GM12864 (cell line): ENCODE results near the gene METTL8.

ENCODE experiments used
- DNase-seq: peaks from one replicate; pipeline ENCODE4 v3.0.0-alpha.2; 2011; ENCODE audit warnings: low read depth
- H3K4me3 ChIP-seq: 2 replicates; pipeline ENCODE4 v1.5.1; 2011; ENCODE audit warnings: mild to moderate bottlenecking, low read depth, low read length, control low read depth
- TF ChIP-seq, protein P1 (sequence below): IDR thresholded peaks from 2 replicates; pipeline ENCODE4 v1.5.1; 2011; ENCODE audit warnings: low read depth, mild to moderate bottlenecking, moderate library complexity, low read length, control low read depth, inconsistent platforms; ENCODE audit errors: missing control alignments

METTL8 gene, protein sequence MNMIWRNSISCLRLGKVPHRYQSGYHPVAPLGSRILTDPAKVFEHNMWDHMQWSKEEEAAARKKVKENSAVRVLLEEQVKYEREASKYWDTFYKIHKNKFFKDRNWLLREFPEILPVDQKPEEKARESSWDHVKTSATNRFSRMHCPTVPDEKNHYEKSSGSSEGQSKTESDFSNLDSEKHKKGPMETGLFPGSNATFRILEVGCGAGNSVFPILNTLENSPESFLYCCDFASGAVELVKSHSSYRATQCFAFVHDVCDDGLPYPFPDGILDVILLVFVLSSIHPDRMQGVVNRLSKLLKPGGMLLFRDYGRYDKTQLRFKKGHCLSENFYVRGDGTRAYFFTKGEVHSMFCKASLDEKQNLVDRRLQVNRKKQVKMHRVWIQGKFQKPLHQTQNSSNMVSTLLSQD

DNA sequence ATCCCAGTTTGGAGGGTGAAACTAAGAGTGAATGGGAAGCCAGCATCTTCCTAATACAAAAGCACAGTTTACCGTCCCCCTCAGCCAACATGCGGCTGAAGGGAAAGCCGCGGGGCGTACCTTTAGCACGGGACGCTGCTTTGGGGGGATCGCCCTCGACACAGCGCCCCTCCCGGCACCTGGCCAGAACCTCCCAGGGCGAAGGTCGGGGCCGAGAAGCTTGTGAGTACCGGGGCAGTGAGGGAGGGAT, at the start of gene METTL8:
Gene METTL8 (minus strand): TSS at position 228 of the 250 bp plus-strand sequence. CDS start 41,805 bp downstream, outside the sequence.
- peak within 1 kb of the TSS; percentile 82 for H3K4me3 ChIP-seq
- DNase-seq, result no peak
- TF ChIP-seq, protein P1, sequence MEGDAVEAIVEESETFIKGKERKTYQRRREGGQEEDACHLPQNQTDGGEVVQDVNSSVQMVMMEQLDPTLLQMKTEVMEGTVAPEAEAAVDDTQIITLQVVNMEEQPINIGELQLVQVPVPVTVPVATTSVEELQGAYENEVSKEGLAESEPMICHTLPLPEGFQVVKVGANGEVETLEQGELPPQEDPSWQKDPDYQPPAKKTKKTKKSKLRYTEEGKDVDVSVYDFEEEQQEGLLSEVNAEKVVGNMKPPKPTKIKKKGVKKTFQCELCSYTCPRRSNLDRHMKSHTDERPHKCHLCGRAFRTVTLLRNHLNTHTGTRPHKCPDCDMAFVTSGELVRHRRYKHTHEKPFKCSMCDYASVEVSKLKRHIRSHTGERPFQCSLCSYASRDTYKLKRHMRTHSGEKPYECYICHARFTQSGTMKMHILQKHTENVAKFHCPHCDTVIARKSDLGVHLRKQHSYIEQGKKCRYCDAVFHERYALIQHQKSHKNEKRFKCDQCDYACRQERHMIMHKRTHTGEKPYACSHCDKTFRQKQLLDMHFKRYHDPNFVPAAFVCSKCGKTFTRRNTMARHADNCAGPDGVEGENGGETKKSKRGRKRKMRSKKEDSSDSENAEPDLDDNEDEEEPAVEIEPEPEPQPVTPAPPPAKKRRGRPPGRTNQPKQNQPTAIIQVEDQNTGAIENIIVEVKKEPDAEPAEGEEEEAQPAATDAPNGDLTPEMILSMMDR, result peak; percentile 69

DNA sequence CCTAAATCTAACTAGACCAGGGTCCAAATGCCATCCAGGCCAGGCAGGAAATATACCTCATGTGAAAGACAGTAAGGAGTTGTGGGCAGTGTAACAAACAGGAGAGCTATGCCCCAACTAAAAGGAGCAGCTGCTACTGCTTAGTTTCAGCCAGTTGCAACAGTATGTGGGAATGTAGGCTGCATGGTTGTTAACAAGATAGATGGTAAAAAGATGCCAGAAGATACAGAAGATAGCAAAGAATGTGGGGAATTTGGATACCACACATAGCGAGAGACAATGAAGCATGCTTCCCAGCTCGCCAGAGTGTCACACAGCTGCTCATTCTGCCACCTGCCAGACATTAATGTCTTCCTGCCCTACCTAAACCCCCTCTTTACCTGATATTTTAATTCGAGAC, 49.1 kb upstream of the METTL8 start:
- no peak for DNase-seq
- no peak overlapping the region for H3K4me3 ChIP-seq
- TF ChIP-seq, protein P1, result no peak

DNA sequence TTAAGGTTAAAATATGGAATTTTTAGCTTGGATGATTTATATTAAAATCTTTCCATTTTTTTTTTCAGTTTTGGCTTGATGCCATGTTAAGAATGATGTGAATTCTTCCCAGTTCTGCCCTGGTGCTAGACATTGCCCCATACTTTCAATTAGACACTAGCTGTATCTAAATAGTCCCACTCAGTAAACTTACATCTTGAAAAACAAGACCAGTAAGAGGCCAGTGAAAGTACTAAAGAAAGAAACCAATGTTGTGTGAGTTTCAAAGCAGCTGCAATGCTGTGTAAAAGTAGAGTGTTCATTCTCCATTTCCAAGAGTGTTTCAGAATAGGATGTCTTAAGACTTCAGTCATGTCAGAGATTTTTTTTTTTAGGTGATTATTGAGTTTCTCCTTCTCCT, 48.5 kb upstream of the METTL8 start:
- DNase-seq, result peak; percentile 15
- H3K4me3 ChIP-seq, result no peak overlapping the region
- TF ChIP-seq, protein P1, result no peak

DNA sequence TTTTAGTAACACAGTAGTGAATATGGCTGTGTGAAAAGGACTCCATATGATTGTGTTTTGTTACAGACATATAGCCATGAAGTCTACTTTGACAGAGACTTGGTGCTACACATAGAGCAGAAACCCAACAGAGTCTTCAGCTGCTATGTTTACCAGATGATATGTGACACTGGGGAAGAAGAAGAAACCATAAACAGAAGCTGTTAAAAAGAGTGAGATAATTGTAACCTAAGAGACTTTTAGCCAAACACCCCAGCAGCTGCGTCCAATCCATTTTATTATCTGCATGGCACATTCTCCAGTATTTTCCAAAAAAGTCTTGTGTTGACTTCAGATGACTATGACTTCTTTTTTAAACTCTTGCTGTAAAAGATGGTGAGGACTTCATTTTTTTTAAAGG, 47.1 kb upstream of the METTL8 start:
- TF ChIP-seq, protein P1, result no peak
- DNase-seq, result no peak
- H3K4me3 ChIP-seq, result no peak overlapping the region

DNA sequence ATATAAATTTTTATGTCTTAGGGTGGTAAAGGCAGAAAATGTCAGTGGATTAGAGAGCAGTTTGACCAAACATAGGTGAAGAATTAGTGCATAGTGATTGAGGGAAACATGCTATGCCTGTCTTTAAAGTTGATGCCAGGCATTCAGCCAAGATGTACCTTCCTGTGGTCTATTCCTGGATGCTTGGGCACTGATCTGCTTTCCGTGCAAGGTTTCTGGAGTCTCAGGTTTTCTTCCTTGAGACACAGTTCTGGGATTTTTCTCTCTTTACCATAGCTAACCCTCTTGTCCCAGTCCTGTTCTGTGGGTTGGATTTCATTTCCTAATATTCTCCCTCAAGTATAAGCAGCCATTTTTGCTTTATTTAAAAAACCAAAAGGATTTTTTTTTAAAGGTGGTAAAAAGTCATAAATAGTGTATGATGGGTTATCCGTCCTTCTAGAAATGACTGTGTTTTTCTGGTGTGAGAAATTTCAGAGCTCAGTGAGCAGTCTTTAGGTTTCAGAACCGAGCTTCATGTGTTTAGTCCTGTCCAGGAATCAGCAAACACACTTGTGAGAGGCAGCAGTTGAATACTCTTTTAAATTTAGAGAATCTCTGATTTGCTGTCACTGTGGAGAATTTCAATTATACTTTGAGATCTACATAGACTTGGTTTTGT, 45.5 kb upstream of the METTL8 start:
- peak; percentile 49 for DNase-seq
- TF ChIP-seq, protein P1, result no peak
- no peak overlapping the region; the same call in 1 of the 2 replicates for H3K4me3 ChIP-seq

DNA sequence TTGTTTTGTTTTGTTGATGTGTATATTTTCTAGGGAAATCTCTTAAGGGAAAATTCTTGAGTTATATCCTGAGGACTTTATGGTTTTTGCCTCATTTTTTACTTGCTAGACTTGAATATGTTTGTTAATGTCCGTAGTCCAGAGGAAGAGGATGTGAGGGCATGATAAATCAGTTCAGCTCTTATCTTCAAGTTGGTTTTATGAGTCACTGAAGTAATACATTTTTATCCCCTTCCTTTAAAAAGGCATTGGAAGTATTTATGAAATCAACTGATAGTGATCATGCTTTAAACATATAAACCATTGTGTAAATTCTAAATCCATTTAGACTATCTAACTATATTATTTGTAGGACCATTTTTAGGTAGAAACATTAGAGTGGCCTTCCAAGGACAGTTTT, 44.6 kb upstream of the METTL8 start:
- DNase-seq, result no peak
- TF ChIP-seq, protein P1, result no peak
- no peak overlapping the region for H3K4me3 ChIP-seq
